ENCODE data around the gene AUTS2. TPM values are rescaled to one million over a fixed set of nuclear protein-coding genes. Genes with fewer than 3 reads are reported as not detected.

Gene AUTS2
- total RNA-seq, 1 experiment from 2014 or later = 42.1 TPM

- peak; percentile 33 for DNase-seq (ENCODE audit: low spot score)
- POLR2A ChIA-PET (ENCODE audit: low non-redundant PET) = no interaction called here
- Histone ChIP-seq H3K27me3 (replicated peaks; ENCODE audit: insufficient read depth, low read depth, low read length, poor library complexity) (no peaks in the 10 kb centered on the region), H3K4me3 (ENCODE audit: low read depth, low read length, poor library complexity, severe bottlenecking) (peak overlapping the region; percentile 4), H3K36me3 (ENCODE audit: insufficient read depth, low read length, poor library complexity, severe bottlenecking) (no peaks in the 10 kb centered on the region), H3K27ac (ENCODE audit: low read depth, low read length, poor library complexity, severe bottlenecking) (peak overlapping the region; percentile 28), H3K9me3 (ENCODE audit: low read depth, low read length, poor library complexity, severe bottlenecking) (no peaks in the 10 kb centered on the region), H3K4me1 (ENCODE audit: insufficient read depth, low read length, poor library complexity, severe bottlenecking) (peaks cover 41% of the 10 kb centered on the region)
- TF ChIP-seq CTCF (conservative IDR thresholded peaks at IDR 0.05; ENCODE audit: low read depth, low read length) (no peak), EZH2 (IDR thresholded peaks at IDR 0.05; ENCODE audit: borderline replicate concordance, low read depth, low read length, poor library complexity, severe bottlenecking) (no peak)
- no TSS peak for BruUV-seq (replicated peaks)
- CTCF ChIA-PET = no interaction called here
- intact Hi-C loops (cut with micrococcal nuclease; ENCODE audit: unreplicated experiment) = loop anchor here (5.0 kb wide), 1 partner anchor 138 kb away; no protein-coding TSS in a partner anchor
Measured at GRCh38 chr7:69684369-69685292, 86.4 kb downstream of the AUTS2 start.

- BruUV-seq (replicated peaks) = no TSS peak
Measured at GRCh38 chr7:69685293-69685631, 87.0 kb downstream of the AUTS2 start.

GRCh38 chr7:69686366-69686765, 88.1 kb downstream of the AUTS2 start:
- Histone ChIP-seq H3K27ac (ENCODE audit: low read depth, low read length, poor library complexity, severe bottlenecking) (no peak overlapping the region), H3K27me3 (replicated peaks; ENCODE audit: insufficient read depth, low read depth, low read length, poor library complexity) (no peaks in the 10 kb centered on the region), H3K9me3 (ENCODE audit: low read depth, low read length, poor library complexity, severe bottlenecking) (no peaks in the 10 kb centered on the region), H3K4me3 (ENCODE audit: low read depth, low read length, poor library complexity, severe bottlenecking) (no peak overlapping the region), H3K36me3 (ENCODE audit: insufficient read depth, low read length, poor library complexity, severe bottlenecking) (no peaks in the 10 kb centered on the region), H3K4me1 (ENCODE audit: insufficient read depth, low read length, poor library complexity, severe bottlenecking) (peaks cover 41% of the 10 kb centered on the region)
- POLR2A ChIA-PET (ENCODE audit: low non-redundant PET) = no interaction called here
- intact Hi-C loops (cut with micrococcal nuclease; ENCODE audit: unreplicated experiment) = loop anchor here (5.0 kb wide), 1 partner anchor 136 kb away; no protein-coding TSS in a partner anchor
- TF ChIP-seq EZH2 (IDR thresholded peaks at IDR 0.05; ENCODE audit: borderline replicate concordance, low read depth, low read length, poor library complexity, severe bottlenecking) (no peak), CTCF (conservative IDR thresholded peaks at IDR 0.05; ENCODE audit: low read depth, low read length) (no peak)
- CTCF ChIA-PET = no interaction called here
- DNase-seq (ENCODE audit: low spot score) = no peak
- no TSS peak for BruUV-seq (replicated peaks)

More at GRCh38 chr7:69685293-69685631, 87.0 kb downstream of the AUTS2 start:
- TF ChIP-seq CTCF (conservative IDR thresholded peaks at IDR 0.05; ENCODE audit: low read depth, low read length) (no peak), EZH2 (IDR thresholded peaks at IDR 0.05; ENCODE audit: borderline replicate concordance, low read depth, low read length, poor library complexity, severe bottlenecking) (no peak)
- H3K4me3 ChIP-seq (ENCODE audit: low read depth, low read length, poor library complexity, severe bottlenecking) = no peak overlapping the region
- no peak for DNase-seq (ENCODE audit: low spot score)
- no peaks in the 10 kb centered on the region for H3K9me3 ChIP-seq (ENCODE audit: low read depth, low read length, poor library complexity, severe bottlenecking)
- peak overlapping the region; percentile 28 for H3K27ac ChIP-seq (ENCODE audit: low read depth, low read length, poor library complexity, severe bottlenecking)
- ChIA-PET POLR2A (ENCODE audit: low non-redundant PET) (no interaction called here), CTCF (no interaction called here)
- H3K36me3 ChIP-seq (ENCODE audit: insufficient read depth, low read length, poor library complexity, severe bottlenecking) = no peaks in the 10 kb centered on the region
- no peaks in the 10 kb centered on the region for H3K27me3 ChIP-seq (replicated peaks; ENCODE audit: insufficient read depth, low read depth, low read length, poor library complexity)
- intact Hi-C loops (cut with micrococcal nuclease; ENCODE audit: unreplicated experiment) = loop anchor here (5.0 kb wide), 1 partner anchor 137 kb away; no protein-coding TSS in a partner anchor
- H3K4me1 ChIP-seq (ENCODE audit: insufficient read depth, low read length, poor library complexity, severe bottlenecking) = peaks cover 41% of the 10 kb centered on the region

Measured in A673 (cell line).